ENCODE data around the gene MCC.

The MCC gene

DNA sequence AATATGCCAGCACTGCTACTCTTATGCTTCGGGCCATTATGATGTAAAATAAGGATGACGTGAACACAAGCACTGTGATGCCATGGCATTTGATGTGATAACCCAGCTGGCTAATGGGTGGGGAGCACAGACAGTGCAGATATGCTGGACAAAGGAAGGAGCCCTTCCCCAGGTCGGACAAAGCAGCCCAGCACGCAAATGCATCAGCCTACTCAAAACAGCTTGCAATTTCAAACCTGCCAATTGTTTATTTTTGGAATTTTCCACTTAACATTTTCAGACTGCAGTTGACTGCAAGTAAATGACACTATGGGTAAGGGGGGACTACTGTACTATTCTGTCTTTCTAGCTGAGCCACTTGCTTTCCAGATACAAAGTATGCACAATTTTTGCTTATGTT is 330.4 kb downstream of the MCC start:
- Histone ChIP-seq H3K9ac (no peak overlapping the region), H3K36me3 (no peaks in the 10 kb centered on the region), H3K9me3 (no peaks in the 10 kb centered on the region), H3K4me2 (no peak overlapping the region), H3K27ac (no peak overlapping the region), H4K20me1 (no peaks in the 10 kb centered on the region), H3K27me3 (no peaks in the 10 kb centered on the region), H3K4me3 (no peak overlapping the region), H3K4me1 (no peaks in the 10 kb centered on the region)
- TF ChIP-seq Cebpa-rat (IDR thresholded peaks at IDR 0.05): no peak

DNA sequence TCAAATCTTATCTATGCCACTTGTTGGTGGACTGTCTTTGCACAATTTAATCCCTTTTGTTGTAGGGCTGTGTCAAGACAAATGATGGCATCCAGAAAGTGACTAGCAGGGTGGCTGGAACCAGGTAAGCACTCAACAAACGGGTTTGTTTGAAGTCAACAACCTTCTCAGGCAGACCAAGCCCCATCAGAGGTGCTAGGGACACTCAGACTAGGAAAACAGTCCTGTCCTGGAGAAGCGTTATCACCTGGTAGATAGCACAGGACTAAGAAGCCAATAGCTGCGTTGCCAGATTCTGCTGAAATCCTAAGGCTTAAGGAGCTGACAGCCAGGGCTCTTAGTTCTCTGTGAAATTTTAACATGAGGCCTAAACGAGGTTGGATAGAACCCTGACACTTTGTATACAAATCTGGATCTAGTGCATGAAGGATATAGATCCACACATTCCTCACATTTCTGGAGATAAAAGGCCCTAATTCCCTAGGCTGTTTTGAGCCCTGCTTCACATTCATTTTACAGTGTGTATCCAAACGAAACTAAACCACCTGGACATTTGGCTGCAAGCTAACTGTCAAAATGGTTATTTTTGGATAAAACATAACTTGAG is 331.9 kb downstream of the MCC start:
- H3K9me3 ChIP-seq: no peaks in the 10 kb centered on the region
- no peaks in the 10 kb centered on the region for H3K36me3 ChIP-seq
- no peaks in the 10 kb centered on the region for H3K4me1 ChIP-seq
- no peak overlapping the region for H3K27ac ChIP-seq
- TF ChIP-seq Cebpa-rat (IDR thresholded peaks at IDR 0.05): no peak
- no peaks in the 10 kb centered on the region for H3K27me3 ChIP-seq
- no peak overlapping the region for H3K4me2 ChIP-seq
- H3K4me3 ChIP-seq: no peak overlapping the region
- no peak overlapping the region for H3K9ac ChIP-seq
- no peaks in the 10 kb centered on the region for H4K20me1 ChIP-seq

DNA sequence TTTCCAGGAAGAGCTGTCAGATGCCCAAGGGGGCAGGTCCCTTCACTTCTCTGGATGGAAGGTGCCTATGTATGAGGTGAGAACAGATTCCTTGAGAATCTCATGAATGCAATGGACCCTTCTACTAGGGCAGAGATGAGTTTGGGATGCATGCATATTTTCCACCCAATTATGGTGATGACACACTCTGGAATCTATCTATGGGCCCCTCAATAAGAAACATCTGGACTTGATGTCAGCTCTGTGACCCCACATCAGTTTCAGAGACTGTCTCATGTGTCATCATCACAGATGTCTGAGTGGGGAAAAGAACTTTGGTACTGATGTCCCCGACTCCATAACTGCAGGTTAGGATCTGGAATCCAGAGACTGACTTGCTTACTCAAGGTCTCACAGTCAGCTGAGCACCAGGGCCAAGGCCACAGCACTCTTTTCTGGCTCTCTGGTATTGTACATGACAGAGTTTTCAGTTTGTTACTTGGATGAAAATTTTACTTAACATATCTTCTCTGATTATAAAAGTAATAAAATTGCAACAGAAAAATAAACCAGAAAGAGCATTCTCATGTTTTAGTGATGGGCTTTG is 334.6 kb downstream of the MCC start:
- Histone ChIP-seq H3K36me3 (no peaks in the 10 kb centered on the region), H3K9ac (no peak overlapping the region), H3K4me1 (no peaks in the 10 kb centered on the region), H3K9me3 (no peaks in the 10 kb centered on the region), H3K4me2 (no peak overlapping the region), H3K27me3 (no peaks in the 10 kb centered on the region), H3K4me3 (no peak overlapping the region), H4K20me1 (no peaks in the 10 kb centered on the region), H3K27ac (no peak overlapping the region)
- no peak for TF ChIP-seq Cebpa-rat (IDR thresholded peaks at IDR 0.05)

DNA sequence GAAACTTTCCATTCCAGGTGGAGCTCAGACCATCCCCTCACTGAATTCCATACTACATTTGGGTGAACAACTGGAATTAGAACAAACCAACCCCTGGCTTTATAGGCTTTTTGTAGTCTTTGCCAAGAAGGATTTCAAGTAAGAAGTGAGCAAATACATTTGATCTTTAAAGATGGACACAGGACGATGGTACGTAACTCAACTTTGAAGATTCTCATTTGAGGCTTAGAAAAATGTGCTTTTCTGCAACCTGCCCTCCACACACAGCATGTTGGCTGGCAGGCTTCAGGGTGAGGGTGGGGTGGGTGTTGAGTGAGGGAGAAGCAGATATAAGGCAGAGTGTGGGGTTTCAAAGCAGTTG is 335.9 kb downstream of the MCC start:
- Histone ChIP-seq H3K9me3 (no peaks in the 10 kb centered on the region), H3K27me3 (no peaks in the 10 kb centered on the region), H4K20me1 (no peaks in the 10 kb centered on the region), H3K36me3 (no peaks in the 10 kb centered on the region), H3K9ac (no peak overlapping the region), H3K4me1 (no peaks in the 10 kb centered on the region), H3K4me2 (no peak overlapping the region), H3K4me3 (no peak overlapping the region), H3K27ac (no peak overlapping the region)
- TF ChIP-seq Cebpa-rat (IDR thresholded peaks at IDR 0.05): no peak

GRCh38 chr5:113151641-113152379 is 336.4 kb downstream of the MCC start:
- H3K27me3 ChIP-seq: no peaks in the 10 kb centered on the region
- H3K27ac ChIP-seq: no peak overlapping the region
- no peaks in the 10 kb centered on the region for H3K9me3 ChIP-seq
- no peak overlapping the region for H3K9ac ChIP-seq
- no peaks in the 10 kb centered on the region for H3K4me1 ChIP-seq
- H3K4me3 ChIP-seq: no peak overlapping the region
- no peaks in the 10 kb centered on the region for H4K20me1 ChIP-seq
- no peaks in the 10 kb centered on the region for H3K36me3 ChIP-seq
- no peak overlapping the region for H3K4me2 ChIP-seq
- TF ChIP-seq Cebpa-rat (IDR thresholded peaks at IDR 0.05): no peak

DNA sequence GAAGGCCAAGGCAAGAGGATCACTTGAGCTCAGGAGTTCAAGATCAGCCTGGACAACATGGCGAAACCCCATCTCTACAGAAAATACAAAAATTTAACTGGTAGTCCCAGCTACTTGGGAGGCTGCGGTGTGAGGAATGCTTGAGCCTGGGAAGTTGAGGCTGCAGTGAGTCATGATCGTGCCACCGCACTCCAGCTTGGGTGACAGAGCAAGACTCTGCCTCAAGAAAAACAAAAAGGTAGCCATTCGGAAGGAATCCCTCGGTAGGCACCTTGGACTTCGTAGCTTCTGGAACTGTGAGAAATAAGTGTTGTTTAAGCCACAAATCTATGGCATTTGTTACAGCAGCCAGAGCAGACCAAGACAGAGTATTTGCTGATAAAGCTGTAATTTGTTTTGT is 337.4 kb downstream of the MCC start:
- Histone ChIP-seq H3K4me2 (no peak overlapping the region), H3K4me3 (no peak overlapping the region), H3K36me3 (no peaks in the 10 kb centered on the region), H4K20me1 (no peaks in the 10 kb centered on the region), H3K4me1 (no peaks in the 10 kb centered on the region), H3K27ac (no peak overlapping the region), H3K27me3 (no peaks in the 10 kb centered on the region), H3K9me3 (no peaks in the 10 kb centered on the region), H3K9ac (no peak overlapping the region)
- no peak for TF ChIP-seq Cebpa-rat (IDR thresholded peaks at IDR 0.05)

- no peaks in the 10 kb centered on the region for H4K20me1 ChIP-seq
- no peaks in the 10 kb centered on the region for H3K4me1 ChIP-seq
- no peak overlapping the region for H3K9ac ChIP-seq
- no peaks in the 10 kb centered on the region for H3K9me3 ChIP-seq
- H3K36me3 ChIP-seq: no peaks in the 10 kb centered on the region
- H3K4me2 ChIP-seq: no peak overlapping the region
- H3K27me3 ChIP-seq: no peaks in the 10 kb centered on the region
- no peak overlapping the region for H3K4me3 ChIP-seq
- no peak overlapping the region for H3K27ac ChIP-seq
- no peak for TF ChIP-seq Cebpa-rat (IDR thresholded peaks at IDR 0.05)
These were observed 338.0 kb downstream of the MCC start for GRCh38 chr5:113150221-113150620.

GRCh38 chr5:113147537-113147936 is 340.7 kb downstream of the MCC start:
- no peaks in the 10 kb centered on the region for H4K20me1 ChIP-seq
- no peak overlapping the region for H3K27ac ChIP-seq
- TF ChIP-seq Cebpa-rat (IDR thresholded peaks at IDR 0.05): no peak
- H3K27me3 ChIP-seq: no peaks in the 10 kb centered on the region
- H3K36me3 ChIP-seq: no peaks in the 10 kb centered on the region
- H3K9ac ChIP-seq: no peak overlapping the region
- H3K9me3 ChIP-seq: no peaks in the 10 kb centered on the region
- no peak overlapping the region for H3K4me2 ChIP-seq
- no peak overlapping the region for H3K4me3 ChIP-seq
- H3K4me1 ChIP-seq: no peaks in the 10 kb centered on the region

DNA sequence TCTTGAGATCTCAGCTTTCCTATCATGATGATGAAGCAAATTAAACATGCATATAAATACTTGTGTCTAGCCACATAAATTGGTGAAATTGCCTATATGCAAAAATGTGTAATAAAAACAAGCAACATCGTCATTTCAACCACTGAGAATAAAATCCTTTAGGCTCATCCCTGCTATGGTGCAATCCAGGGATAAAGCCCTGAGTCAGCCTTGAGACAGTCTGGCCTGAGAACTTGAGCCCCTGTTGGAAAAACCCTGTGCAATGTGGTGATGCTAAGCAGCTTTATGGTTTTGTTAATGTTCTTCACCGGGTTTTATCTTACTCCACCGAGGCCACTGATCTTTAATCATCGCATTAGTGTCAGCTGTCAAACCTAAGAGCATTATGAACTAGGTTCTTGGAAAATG is 341.1 kb downstream of the MCC start:
- H3K4me3 ChIP-seq: no peak overlapping the region
- H3K9me3 ChIP-seq: no peaks in the 10 kb centered on the region
- H3K4me2 ChIP-seq: no peak overlapping the region
- H3K36me3 ChIP-seq: no peaks in the 10 kb centered on the region
- no peak overlapping the region for H3K9ac ChIP-seq
- no peaks in the 10 kb centered on the region for H3K27me3 ChIP-seq
- TF ChIP-seq Cebpa-rat (IDR thresholded peaks at IDR 0.05): no peak
- H3K4me1 ChIP-seq: no peaks in the 10 kb centered on the region
- no peaks in the 10 kb centered on the region for H4K20me1 ChIP-seq
- no peak overlapping the region for H3K27ac ChIP-seq

DNA sequence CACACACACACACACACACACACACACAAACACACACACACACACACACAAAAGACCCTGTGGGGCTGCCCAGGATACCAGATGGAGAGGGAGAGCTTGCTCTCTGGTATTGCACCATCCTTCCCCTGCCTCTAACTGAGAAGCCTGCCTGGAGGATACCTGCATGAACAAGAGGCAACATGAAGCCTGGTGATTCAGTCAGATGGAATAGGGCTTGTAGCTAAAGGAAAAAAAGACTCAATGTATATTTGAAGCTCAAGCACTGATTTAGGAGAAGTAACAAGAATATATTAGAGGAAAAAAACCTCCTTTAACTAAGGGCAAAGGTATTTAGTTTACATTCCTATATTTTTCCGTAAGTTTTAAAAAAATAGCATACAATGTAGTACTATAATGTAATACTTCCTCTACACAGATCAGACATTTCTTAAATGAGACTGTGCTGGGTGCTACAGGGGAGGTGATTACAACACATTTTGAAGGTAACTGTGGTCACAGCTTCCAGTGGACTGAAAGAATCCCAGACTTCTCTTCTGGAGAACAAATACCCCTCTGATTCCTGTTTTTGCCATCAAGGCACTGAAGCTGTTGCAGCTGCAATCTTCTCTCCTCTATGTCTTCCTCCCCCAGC is 342.4 kb downstream of the MCC start:
- no peak overlapping the region for H3K27ac ChIP-seq
- H3K4me1 ChIP-seq: no peaks in the 10 kb centered on the region
- H4K20me1 ChIP-seq: no peaks in the 10 kb centered on the region
- H3K27me3 ChIP-seq: no peaks in the 10 kb centered on the region
- no peak overlapping the region for H3K9ac ChIP-seq
- no peaks in the 10 kb centered on the region for H3K9me3 ChIP-seq
- H3K4me3 ChIP-seq: no peak overlapping the region
- no peak overlapping the region for H3K4me2 ChIP-seq
- H3K36me3 ChIP-seq: no peaks in the 10 kb centered on the region
- no peak for TF ChIP-seq Cebpa-rat (IDR thresholded peaks at IDR 0.05)

Measured in BLaER1 (cell line).